MM.1S (cell line): Measurements from ENCODE around the gene LINGO4.

Source experiments
- DNase-seq: peaks from one replicate; pipeline ENCODE4 v3.0.0-alpha.2; 2015
- H2AFZ ChIP-seq: fragments of 300-600 bp; sonication (generic); 2 replicates; pipeline ENCODE4 v1.6.0; 2016; ENCODE audit warnings: antibody characterized with exemption, low read length
- H3F3A ChIP-seq: fragments of 300-600 bp; sonication (generic); 2 replicates; pipeline ENCODE4 v1.6.1; 2016; ENCODE audit warnings: mild to moderate bottlenecking, antibody characterized with exemption, low read length, moderate library complexity, mixed read lengths; ENCODE audit not compliant: insufficient read depth
- H3K27ac ChIP-seq: fragments of 300-600 bp; sonication (generic); 2 replicates; pipeline ENCODE4 v1.5.1; 2016; ENCODE audit warnings: mild to moderate bottlenecking, low read length
- H3K27me3 ChIP-seq: fragments of 300-600 bp; sonication (generic); replicated peaks from 2 replicates; pipeline ENCODE4 v1.6.0; 2016; ENCODE audit warnings: low read length; ENCODE audit not compliant: insufficient read depth
- H3K36me3 ChIP-seq: fragments of 300-600 bp; sonication (generic); replicated peaks from 2 replicates; pipeline ENCODE4 v1.6.1; 2016; ENCODE audit warnings: mild to moderate bottlenecking, low read length, mixed read lengths; ENCODE audit not compliant: insufficient read depth
- H3K4me1 ChIP-seq: fragments of 300-600 bp; sonication (generic); 2 replicates; pipeline ENCODE4 v1.6.1; 2016; ENCODE audit warnings: low read length, mixed read lengths
- H3K4me2 ChIP-seq: fragments of 300-600 bp; sonication (generic); 2 replicates; pipeline ENCODE4 v1.6.0; 2016; ENCODE audit warnings: low read depth, low read length
- H3K4me3 ChIP-seq: fragments of 300-600 bp; sonication (generic); 2 replicates; pipeline ENCODE4 v1.5.1; 2016; ENCODE audit warnings: low read length, mixed read lengths
- H3K79me2 ChIP-seq: fragments of 300-600 bp; sonication (generic); 2 replicates; pipeline ENCODE4 v1.6.1; 2016; ENCODE audit warnings: mixed run types, low read length, mixed read lengths
- H3K9ac ChIP-seq: fragments of 300-600 bp; sonication (generic); 2 replicates; pipeline ENCODE4 v1.6.1; 2016; ENCODE audit warnings: low read length, mixed read lengths
- H3K9me2 ChIP-seq: fragments of 300-600 bp; sonication (generic); replicated peaks from 2 replicates; pipeline ENCODE4 v1.6.1; 2016; ENCODE audit warnings: mild to moderate bottlenecking, low read length, mixed read lengths; ENCODE audit not compliant: insufficient read depth
- H3K9me3 ChIP-seq: fragments of 300-600 bp; sonication (generic); replicated peaks from 2 replicates; pipeline ENCODE4 v1.6.1; 2016; ENCODE audit warnings: mild to moderate bottlenecking, low read length, mixed read lengths; ENCODE audit not compliant: insufficient read depth
- H4K20me1 ChIP-seq: fragments of 300-600 bp; sonication (generic); 2 replicates; pipeline ENCODE4 v1.6.1; 2016; ENCODE audit warnings: mild to moderate bottlenecking, low read length, moderate library complexity, mixed read lengths; ENCODE audit not compliant: insufficient read depth
- CTCF ChIP-seq: fragments of 300-600 bp; sonication (generic); IDR thresholded peaks from 2 replicates; pipeline ENCODE4 v1.5.1; 2016; ENCODE audit warnings: antibody characterized with exemption, low read length, mixed read lengths
- EZH2 ChIP-seq: fragments of 300-600 bp; sonication (generic); optimal IDR thresholded peaks from 2 replicates; pipeline ENCODE3; 2017; ENCODE audit warnings: low read depth, mild to moderate bottlenecking, antibody characterized with exemption, low read length, mixed read lengths
- EZH2phosphoT487 ChIP-seq: fragments of 300-600 bp; sonication (generic); IDR thresholded peaks from 2 replicates; pipeline ENCODE4 v1.6.1; 2018; ENCODE audit warnings: antibody characterized with exemption, low read length

The LINGO4 gene

DNA sequence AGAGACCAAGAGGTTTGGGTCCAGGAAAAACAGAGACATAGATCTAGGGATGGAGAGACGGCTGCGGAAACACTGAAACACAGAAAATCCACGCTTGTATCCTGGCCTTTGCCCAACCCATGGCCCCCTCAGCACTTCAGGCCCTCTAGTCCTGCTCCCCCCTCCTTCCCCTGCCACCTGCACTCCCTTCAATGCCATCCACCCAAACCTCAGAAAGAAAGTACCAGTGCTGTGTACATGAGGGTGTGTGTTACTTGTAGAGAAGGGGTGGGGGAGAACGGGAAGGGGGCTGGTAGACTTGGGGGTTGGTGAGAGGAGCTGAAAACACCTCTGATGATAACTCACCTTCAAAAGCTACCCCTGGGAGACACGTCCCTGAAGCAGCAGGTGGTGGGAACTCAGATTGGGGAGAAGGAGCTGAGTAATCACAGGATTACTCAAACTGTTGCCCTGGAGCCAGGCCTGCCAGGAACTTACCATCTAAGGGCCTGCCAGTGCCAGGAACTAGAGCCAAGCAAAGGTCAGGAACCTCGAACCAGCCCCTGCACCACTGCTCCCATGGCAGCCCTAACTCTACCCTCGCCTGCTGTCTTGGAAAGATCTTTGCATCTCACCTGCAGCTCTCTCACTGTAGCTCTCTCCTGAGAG, 14.9 kb upstream of the LINGO4 start:
- no peak for DNase-seq

DNA sequence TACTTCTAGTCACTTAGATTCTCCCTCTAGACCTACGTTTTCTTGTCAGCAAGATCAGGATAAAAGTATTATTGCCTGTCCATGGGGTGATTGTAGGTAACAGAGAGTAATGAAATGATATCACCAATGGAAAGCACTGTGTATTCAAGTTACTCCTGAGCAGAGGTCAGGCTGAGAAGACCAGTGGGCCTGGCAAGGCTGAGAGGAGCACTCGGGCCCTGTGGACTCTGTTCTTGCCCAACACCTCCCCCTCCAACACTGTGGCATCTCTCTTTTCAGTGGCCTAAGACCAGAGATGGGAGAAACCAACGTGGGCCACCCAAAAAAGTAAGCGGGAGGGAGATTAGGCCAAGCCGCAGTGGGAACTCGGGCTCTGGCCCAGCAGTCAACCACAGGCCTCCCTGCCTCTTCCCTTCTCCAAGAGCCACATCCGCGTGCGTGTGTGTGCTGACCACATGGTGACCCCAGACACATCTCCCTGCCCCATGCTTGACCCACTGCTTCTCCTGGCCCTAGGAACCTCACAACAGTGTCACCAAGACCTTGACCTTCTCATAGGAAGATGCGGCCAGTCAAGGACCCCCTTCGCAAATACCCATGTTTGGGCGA, 14.1 kb upstream of the LINGO4 start:
- Histone ChIP-seq H2AFZ (no peak overlapping the region), H3K9ac (no peak overlapping the region), H3K27me3 (no peaks in the 10 kb centered on the region), H4K20me1 (no peaks in the 10 kb centered on the region), H3K4me2 (no peak overlapping the region), H3K27ac (no peak overlapping the region), H3F3A (no peaks in the 10 kb centered on the region; the same call in 1 of the 2 replicates), H3K9me2 (no peaks in the 10 kb centered on the region), H3K4me1 (peaks cover 54% of the 10 kb centered on the region), H3K36me3 (no peaks in the 10 kb centered on the region), H3K79me2 (no peaks in the 10 kb centered on the region), H3K9me3 (no peaks in the 10 kb centered on the region), H3K4me3 (no peak overlapping the region)
- DNase-seq, result no peak
- TF ChIP-seq EZH2phosphoT487, result no peak

More for the DNA sequence above, 14.9 kb upstream of the LINGO4 start:
- Histone ChIP-seq H3K9ac (no peak overlapping the region), H3K79me2 (no peaks in the 10 kb centered on the region), H3K27me3 (no peaks in the 10 kb centered on the region), H3F3A (no peaks in the 10 kb centered on the region; the same call in 1 of the 2 replicates), H3K4me2 (no peak overlapping the region), H3K4me3 (no peak overlapping the region), H3K27ac (no peak overlapping the region), H3K4me1 (peaks cover 46% of the 10 kb centered on the region), H3K36me3 (no peaks in the 10 kb centered on the region), H3K9me2 (no peaks in the 10 kb centered on the region), H2AFZ (no peak overlapping the region), H3K9me3 (no peaks in the 10 kb centered on the region), H4K20me1 (no peaks in the 10 kb centered on the region)
- TF ChIP-seq CTCF (no peak), EZH2 (no peak), EZH2phosphoT487 (no peak)

DNA sequence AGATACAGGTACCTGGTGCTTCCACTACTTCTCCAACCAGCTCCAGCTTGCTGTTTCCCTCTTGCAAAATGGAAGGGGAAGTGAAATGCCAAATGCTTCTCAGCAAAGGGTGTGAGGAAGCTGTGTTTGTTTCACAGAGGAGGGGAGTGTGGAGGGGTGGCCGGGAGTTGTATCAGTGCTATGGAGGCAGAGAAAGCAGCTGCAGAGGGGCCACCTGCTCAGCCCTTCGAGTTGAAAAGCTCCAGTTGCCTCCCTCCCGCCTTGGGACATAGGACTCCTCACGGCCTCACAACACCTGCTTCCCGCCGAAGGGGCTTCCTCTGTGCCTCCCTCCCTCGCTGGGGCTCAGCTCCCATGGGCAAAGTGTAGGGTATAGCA, 12.1 kb upstream of the LINGO4 start:
- no peaks in the 10 kb centered on the region for H4K20me1 ChIP-seq
- no peaks in the 10 kb centered on the region for H3K9me3 ChIP-seq
- H3K9me2 ChIP-seq, result no peaks in the 10 kb centered on the region
- H3K4me1 ChIP-seq, result peaks cover 54% of the 10 kb centered on the region
- no peaks in the 10 kb centered on the region for H3K36me3 ChIP-seq
- no peaks in the 10 kb centered on the region for H3K79me2 ChIP-seq
- H3K27ac ChIP-seq, result no peak overlapping the region
- H2AFZ ChIP-seq, result no peak overlapping the region
- no peak overlapping the region for H3K4me3 ChIP-seq
- no peak overlapping the region for H3K9ac ChIP-seq
- H3F3A ChIP-seq, result no peaks in the 10 kb centered on the region; the same call in 1 of the 2 replicates
- H3K4me2 ChIP-seq, result no peak overlapping the region
- TF ChIP-seq EZH2phosphoT487, result no peak
- no peak for TF ChIP-seq EZH2
- TF ChIP-seq CTCF, result no peak
- no peak for DNase-seq
- no peaks in the 10 kb centered on the region for H3K27me3 ChIP-seq
